Posterior cingulate gyrus (tissue), 11 donors: Measurements from ENCODE around the gene VDAC2.
A peak's percentile ranks its signal among the peaks of the same experiment; 100 is the strongest.

Experiments used
- DNase-seq, 10 donors: peaks; one replicate each; pipeline versions ENCODE4 v3.0.0 to v3.0.0-alpha.2; 2020 to 2021; ENCODE audit warnings: mixed read lengths in 3 of 10
- intact Hi-C: fragments of 100-400 bp; cut with DNase I; formaldehyde crosslinking; loops from one replicate; pipeline ENCODE4 v1.15.1; 2023

The VDAC2 gene

GRCh38 chr10:75244487-75245353 lies 34.1 kb downstream of the VDAC2 start:
- intact Hi-C loops = no loop called here
- DNase-seq = peak in 1 of 10 donors; percentile 24

GRCh38 chr10:75245354-75246250 lies 35.0 kb downstream of the VDAC2 start:
- intact Hi-C loops = no loop called here
- DNase-seq = peak in 1 of 10 donors; percentile 41

GRCh38 chr10:75246506-75246905 lies 35.9 kb downstream of the VDAC2 start:
- intact Hi-C loops = no loop called here
- DNase-seq = peak in 1 of 10 donors; percentile 42

- intact Hi-C loops = no loop called here
- DNase-seq = peak in 2 of 10 donors; percentile 14 to 69
Measured at GRCh38 chr10:75247797-75248196, 37.2 kb downstream of the VDAC2 start.

- intact Hi-C loops = no loop called here
- DNase-seq = peak in 1 of 10 donors; percentile 49
Measured at GRCh38 chr10:75250934-75251333, 40.3 kb downstream of the VDAC2 start.

GRCh38 chr10:75253281-75254220 lies 43.0 kb downstream of the VDAC2 start:
- intact Hi-C loops = no loop called here
- DNase-seq = no peak

GRCh38 chr10:75254739-75255138 lies 44.1 kb downstream of the VDAC2 start:
- DNase-seq = no peak
- intact Hi-C loops = no loop called here

- intact Hi-C loops = no loop called here
- peak in 1 of 10 donors; percentile 12 for DNase-seq
Measured at GRCh38 chr10:75260990-75261389, 50.4 kb downstream of the VDAC2 start.

GRCh38 chr10:75261813-75262705 lies 51.5 kb downstream of the VDAC2 start:
- DNase-seq = peak in 1 of 10 donors; percentile 56
- intact Hi-C loops = no loop called here

GRCh38 chr10:75263806-75264205 lies 53.2 kb downstream of the VDAC2 start:
- DNase-seq = peak in 1 of 10 donors; percentile 46
- intact Hi-C loops = no loop called here

GRCh38 chr10:75265856-75266255 lies 55.3 kb downstream of the VDAC2 start:
- intact Hi-C loops = no loop called here
- DNase-seq = peak in 1 of 10 donors; percentile 29

GRCh38 chr10:75266945-75267344 lies 56.3 kb downstream of the VDAC2 start:
- no peak for DNase-seq
- intact Hi-C loops = no loop called here

- intact Hi-C loops = no loop called here
- DNase-seq = peak in 1 of 10 donors; percentile 46
Measured at GRCh38 chr10:75269605-75270004, 59.0 kb downstream of the VDAC2 start.

- intact Hi-C loops = no loop called here
- peak in 1 of 10 donors; percentile 38 for DNase-seq
Measured at GRCh38 chr10:75272094-75272493, 61.5 kb downstream of the VDAC2 start.

- peak in 1 of 10 donors; percentile 35 for DNase-seq
- intact Hi-C loops = no loop called here
Measured at GRCh38 chr10:75272896-75273295, 62.3 kb downstream of the VDAC2 start.

GRCh38 chr10:75276069-75276872 lies 65.7 kb downstream of the VDAC2 start:
- intact Hi-C loops = no loop called here

GRCh38 chr10:75280236-75280635 lies 69.6 kb downstream of the VDAC2 start:
- intact Hi-C loops = no loop called here
- DNase-seq = no peak

More at GRCh38 chr10:75276069-75276872, 65.7 kb downstream of the VDAC2 start:
- peak in 1 of 10 donors; percentile 62 for DNase-seq
